ENCODE measurements around the gene FOLR3.

The FOLR3 gene

DNA sequence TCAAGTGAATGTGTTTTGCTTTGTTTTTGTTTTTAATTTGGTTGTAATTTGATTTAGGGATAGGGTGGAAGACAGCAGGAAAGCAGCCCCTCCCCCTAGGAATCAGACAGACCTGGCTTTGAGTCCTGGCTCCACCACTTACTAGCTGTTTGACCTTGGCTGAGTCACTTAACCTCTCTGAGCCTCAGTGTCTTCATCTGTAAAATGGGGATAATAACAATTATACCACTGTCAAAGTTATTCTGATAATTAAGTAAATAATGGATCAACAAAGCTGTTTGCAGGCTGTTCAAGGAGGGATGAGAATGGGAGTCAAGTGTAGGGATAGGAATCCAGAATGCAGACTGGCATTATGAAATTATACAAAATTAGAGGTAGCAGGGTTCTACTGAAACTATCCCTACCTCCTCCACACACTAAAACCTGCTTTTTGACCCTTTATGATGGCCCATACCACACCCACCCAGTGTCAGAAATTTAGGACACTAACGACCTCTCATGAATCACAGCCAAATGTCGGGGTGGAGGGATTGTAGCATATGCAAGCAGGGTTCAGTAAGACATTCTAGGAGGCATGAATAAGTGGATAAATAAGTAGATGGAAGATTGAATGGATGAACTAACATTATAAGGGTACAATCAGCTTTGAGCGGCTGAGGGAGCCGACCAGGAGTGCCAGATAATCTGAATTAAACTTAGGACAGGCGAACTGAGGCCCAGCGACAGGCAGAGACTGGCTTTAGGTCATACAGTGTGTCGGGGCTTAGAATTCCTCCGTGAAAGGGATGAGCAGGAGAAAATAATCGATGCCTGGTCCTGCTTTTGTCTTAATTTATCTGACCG lies 24.0 kb upstream of the FOLR3 start:
- Histone ChIP-seq H3K9me3 (ENCODE audit: control insufficient read depth, insufficient read depth, low read depth, low read length) (no peaks in the 10 kb centered on the region), H3K4me3 (ENCODE audit: low read depth, low read length) (peak overlapping the region; percentile 73), H3K4me1 (ENCODE audit: control insufficient read depth, insufficient read depth, low read length) (no peaks in the 10 kb centered on the region), H3K27ac (ENCODE audit: extremely low read depth, low read depth, low read length) (peak overlapping the region; percentile 21; the same call in 1 of the 2 replicates), H3K36me3 (ENCODE audit: control insufficient read depth in 2 of 2, insufficient read depth in 1 of 2, low read length in 2 of 2) (peaks cover 0 to 24% of the 10 kb centered on the region in 2 experiments; a peak in 1 of 3 replicates)
- POLR2A ChIA-PET, result interaction anchor here (0.7 to 1.3 kb wide), 9 partner anchors 9 to 325 kb away, joined by 3 to 7 read pairs (median 4); partner anchors contain the start of gene LAMTOR1
- CTCF ChIA-PET, result interaction anchor here (0.8 to 1.8 kb wide), 5 partner anchors 14 to 319 kb away, joined by 3 to 6 read pairs (median 4); no protein-coding TSS in a partner anchor
- TF ChIP-seq, protein P1, sequence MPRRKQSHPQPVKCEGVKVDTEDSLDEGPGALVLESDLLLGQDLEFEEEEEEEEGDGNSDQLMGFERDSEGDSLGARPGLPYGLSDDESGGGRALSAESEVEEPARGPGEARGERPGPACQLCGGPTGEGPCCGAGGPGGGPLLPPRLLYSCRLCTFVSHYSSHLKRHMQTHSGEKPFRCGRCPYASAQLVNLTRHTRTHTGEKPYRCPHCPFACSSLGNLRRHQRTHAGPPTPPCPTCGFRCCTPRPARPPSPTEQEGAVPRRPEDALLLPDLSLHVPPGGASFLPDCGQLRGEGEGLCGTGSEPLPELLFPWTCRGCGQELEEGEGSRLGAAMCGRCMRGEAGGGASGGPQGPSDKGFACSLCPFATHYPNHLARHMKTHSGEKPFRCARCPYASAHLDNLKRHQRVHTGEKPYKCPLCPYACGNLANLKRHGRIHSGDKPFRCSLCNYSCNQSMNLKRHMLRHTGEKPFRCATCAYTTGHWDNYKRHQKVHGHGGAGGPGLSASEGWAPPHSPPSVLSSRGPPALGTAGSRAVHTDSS (tag by site-specific recombination; IDR thresholded peaks at IDR 0.05), result no peak
- TF ChIP-seq, protein P2, sequence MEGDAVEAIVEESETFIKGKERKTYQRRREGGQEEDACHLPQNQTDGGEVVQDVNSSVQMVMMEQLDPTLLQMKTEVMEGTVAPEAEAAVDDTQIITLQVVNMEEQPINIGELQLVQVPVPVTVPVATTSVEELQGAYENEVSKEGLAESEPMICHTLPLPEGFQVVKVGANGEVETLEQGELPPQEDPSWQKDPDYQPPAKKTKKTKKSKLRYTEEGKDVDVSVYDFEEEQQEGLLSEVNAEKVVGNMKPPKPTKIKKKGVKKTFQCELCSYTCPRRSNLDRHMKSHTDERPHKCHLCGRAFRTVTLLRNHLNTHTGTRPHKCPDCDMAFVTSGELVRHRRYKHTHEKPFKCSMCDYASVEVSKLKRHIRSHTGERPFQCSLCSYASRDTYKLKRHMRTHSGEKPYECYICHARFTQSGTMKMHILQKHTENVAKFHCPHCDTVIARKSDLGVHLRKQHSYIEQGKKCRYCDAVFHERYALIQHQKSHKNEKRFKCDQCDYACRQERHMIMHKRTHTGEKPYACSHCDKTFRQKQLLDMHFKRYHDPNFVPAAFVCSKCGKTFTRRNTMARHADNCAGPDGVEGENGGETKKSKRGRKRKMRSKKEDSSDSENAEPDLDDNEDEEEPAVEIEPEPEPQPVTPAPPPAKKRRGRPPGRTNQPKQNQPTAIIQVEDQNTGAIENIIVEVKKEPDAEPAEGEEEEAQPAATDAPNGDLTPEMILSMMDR (tag by site-specific recombination; IDR thresholded peaks at IDR 0.05), result no peak
- TF ChIP-seq ZNF501 (tag by site-specific recombination; IDR thresholded peaks at IDR 0.05) (peak; percentile 39; the same call in 1 of the 2 replicates), ZBTB17 (tag by site-specific recombination; IDR thresholded peaks at IDR 0.05) (peak; percentile 94), ZNF132 (tag by site-specific recombination; IDR thresholded peaks at IDR 0.05; ENCODE audit: borderline replicate concordance) (no peak), ZNF623 (tag by site-specific recombination; IDR thresholded peaks at IDR 0.05) (no peak), ZNF335 (tag by site-specific recombination; conservative IDR thresholded peaks at IDR 0.05) (peak; percentile 94), ZNF837 (tag by site-specific recombination; IDR thresholded peaks at IDR 0.05) (no peak), ZNF48 (tag by site-specific recombination; IDR thresholded peaks at IDR 0.05) (no peak), OVOL3 (tag by site-specific recombination; IDR thresholded peaks at IDR 0.05) (no peak), KLF7 (tag by site-specific recombination; IDR thresholded peaks at IDR 0.05; ENCODE audit: borderline replicate concordance) (no peak), BCL11B (tag by site-specific recombination; IDR thresholded peaks at IDR 0.05; ENCODE audit: low read depth) (no peak), ZNF112 (tag by site-specific recombination; IDR thresholded peaks at IDR 0.05) (no peak), ZBTB48 (tag by site-specific recombination; IDR thresholded peaks at IDR 0.05) (no peak), ZNF785 (tag by site-specific recombination; IDR thresholded peaks at IDR 0.05) (no peak)
- TF ChIP-seq, protein P3, sequence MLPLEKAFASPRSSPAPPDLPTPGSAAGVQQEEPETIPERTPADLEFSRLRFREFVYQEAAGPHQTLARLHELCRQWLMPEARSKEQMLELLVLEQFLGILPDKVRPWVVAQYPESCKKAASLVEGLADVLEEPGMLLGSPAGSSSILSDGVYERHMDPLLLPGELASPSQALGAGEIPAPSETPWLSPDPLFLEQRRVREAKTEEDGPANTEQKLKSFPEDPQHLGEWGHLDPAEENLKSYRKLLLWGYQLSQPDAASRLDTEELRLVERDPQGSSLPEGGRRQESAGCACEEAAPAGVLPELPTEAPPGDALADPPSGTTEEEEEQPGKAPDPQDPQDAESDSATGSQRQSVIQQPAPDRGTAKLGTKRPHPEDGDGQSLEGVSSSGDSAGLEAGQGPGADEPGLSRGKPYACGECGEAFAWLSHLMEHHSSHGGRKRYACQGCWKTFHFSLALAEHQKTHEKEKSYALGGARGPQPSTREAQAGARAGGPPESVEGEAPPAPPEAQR (tag by site-specific recombination; IDR thresholded peaks at IDR 0.05), result no peak
- TF ChIP-seq, protein P4, sequence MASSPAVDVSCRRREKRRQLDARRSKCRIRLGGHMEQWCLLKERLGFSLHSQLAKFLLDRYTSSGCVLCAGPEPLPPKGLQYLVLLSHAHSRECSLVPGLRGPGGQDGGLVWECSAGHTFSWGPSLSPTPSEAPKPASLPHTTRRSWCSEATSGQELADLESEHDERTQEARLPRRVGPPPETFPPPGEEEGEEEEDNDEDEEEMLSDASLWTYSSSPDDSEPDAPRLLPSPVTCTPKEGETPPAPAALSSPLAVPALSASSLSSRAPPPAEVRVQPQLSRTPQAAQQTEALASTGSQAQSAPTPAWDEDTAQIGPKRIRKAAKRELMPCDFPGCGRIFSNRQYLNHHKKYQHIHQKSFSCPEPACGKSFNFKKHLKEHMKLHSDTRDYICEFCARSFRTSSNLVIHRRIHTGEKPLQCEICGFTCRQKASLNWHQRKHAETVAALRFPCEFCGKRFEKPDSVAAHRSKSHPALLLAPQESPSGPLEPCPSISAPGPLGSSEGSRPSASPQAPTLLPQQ (tag by site-specific recombination; IDR thresholded peaks at IDR 0.05), result no peak

Data from HEK293 (cell line).